Left renal pelvis (tissue), 4 donors: Measurements from ENCODE around the gene FBXW7. TPM values are rescaled to one million over a fixed set of nuclear protein-coding genes. Genes with fewer than 3 reads are reported as not detected.
"Not testable (repeated sequence)": the region's sequence is repeated elsewhere in the genome, so short reads cannot be mapped to it uniquely, and the experiment has no call there.

Experiments
- DNase-seq, 4 donors: peaks; one replicate each; pipeline ENCODE4 v3.0.0-alpha.2; 2013; ENCODE audit warnings: low read depth in 4 of 4, low spot score in 3 of 4
- polyA plus RNA-seq, 4 donors: library from polyadenylated mRNA; unstranded; fragments of 120-200 nt; gene quantifications; one replicate each; pipeline ENCODE4 v1.2.1, GENCODE V29; 2013; ENCODE audit not compliant: insufficient read length in 4 of 4

Gene FBXW7
- polyA plus RNA-seq, 4 donors, result 28.0 to 35.1 (median 32.0) TPM

DNA sequence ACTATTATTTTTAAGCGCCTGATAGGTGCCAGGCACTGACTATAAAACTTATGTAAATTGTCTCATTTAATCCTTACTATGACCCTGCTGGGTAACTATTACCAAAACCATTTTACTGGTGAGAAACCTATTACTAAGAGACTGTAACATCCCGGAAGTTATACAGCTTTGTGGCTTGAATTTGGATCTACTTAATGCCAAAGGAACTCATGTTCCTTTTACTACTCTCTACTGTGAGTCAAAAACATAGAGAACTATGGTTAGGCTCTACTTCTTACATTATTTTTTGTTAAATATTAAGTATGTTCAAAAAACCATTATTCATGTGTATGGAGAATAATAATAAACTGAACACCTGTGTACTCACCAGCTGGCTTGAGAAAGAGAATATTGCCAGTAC is 14.8 kb upstream of the FBXW7 start:
- not testable (repeated sequence) for DNase-seq

DNA sequence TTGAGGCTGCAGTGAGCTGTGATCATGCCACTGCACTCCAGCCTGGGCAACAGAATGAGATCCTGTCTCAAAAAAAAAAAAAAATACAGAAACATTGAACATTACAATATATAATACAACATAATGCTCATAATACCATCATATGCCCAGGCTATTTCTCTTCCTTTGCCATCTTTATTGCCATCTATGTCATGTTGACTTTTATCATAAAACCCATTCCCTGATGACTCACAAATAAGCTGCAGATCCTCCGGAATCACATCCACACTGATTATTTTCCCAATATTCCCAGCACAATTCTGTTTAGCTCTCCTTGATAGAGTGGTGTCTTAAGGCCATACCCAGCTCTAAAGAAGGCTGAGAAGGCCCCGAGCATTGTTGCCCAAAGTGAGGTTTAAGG is 9.2 kb upstream of the FBXW7 start:
- DNase-seq, result no peak

DNA sequence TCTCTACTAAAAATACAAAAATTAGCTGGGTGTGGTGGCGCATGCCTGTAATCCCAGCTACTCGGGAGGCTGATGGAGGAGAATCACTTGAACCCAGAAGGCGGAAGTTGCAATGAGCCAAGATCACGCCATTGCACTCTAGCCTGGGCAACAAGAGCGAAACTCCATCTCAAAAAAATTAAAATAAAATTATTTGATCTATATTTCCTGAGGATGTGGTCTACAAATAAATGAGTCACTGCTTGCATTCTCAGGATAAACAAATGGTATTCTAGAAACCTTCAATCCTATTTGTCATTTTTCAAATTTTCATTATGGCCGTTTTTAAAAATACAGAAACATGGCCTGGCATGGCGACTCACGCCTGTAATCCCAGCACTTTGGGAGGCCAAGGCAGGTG is 8.6 kb upstream of the FBXW7 start:
- DNase-seq, result not testable (repeated sequence)

- DNase-seq, result no peak
Observed at GRCh38 chr4:152540941-152541340, 5.0 kb upstream of the FBXW7 start.

DNA sequence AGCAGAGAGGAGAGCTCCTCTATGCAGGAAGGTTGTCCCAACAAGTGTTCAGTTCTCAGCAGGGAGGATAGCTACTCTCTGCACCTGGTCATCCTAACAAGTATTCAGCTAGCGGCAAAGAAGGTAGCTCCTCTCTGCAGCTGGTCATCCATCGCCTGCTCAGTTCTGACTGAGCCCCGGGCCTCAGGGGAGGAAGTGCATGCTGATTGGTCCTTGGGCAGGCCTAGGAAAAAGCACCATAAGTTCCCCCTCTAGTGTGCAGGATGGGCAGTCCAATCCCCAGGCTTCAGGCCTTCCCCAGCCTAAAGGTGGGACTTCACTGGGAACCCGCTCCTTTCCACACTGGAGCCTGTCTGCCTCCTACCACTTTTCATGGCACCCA is 4.4 kb upstream of the FBXW7 start:
- DNase-seq, result no peak

DNA sequence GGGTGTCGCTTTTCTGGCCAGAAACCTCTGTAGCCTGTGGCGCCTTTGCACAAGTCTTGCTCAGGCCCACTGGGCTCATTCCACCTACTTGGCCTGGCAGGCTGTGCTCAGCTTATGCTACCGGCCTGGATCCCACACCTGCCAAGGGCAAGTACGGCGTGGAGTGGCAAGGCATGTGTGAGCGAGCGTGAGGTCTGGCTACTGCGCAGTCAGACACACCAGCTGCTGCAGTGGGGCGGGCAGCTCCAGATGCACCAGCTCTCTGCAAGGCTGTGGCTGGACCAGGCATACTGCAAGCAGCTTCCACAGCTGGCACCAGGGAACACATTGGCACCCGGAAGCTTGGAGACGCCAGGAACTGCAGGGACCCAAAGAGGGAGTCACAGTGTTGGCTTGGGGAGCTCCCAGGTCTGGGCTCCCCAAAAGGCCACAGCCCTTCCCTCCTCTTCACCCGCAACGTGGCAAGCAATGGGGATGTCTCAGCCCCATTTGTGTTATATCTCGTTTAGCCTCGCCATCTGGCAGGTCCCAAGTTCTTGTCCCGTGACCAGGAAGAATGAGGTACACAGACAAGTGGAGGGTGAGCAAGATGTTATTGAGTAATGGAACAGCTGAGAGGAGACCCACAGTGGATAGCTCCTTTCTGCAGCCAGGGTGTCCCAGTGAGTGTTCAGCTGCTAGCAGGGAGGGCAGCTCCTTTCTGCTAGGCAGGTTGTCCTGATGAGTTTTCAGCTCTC is 3.8 kb upstream of the FBXW7 start:
- no peak for DNase-seq

DNA sequence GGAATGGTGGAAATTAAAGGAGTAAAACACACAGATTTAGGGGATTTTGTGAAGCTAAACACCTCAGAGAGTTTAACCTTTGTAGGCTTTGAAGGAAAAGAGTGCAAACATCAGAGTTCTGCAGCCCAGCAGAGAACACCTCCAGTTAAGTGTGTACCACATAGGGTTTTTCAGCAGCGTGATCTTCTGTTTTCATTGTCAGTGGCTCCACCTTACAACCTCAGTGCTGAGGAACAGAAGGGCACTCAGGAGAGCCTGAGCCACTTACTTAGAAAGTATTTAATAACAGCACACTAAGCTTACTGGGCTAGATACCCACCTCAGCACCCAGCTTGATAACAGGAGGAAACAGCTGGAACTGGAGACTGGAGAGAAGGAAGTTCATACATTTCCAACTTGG is 2.0 kb upstream of the FBXW7 start:
- no peak for DNase-seq

GRCh38 chr4:152536545-152537182 is 772 bp upstream of the FBXW7 start:
- DNase-seq, result no peak

- no peak for DNase-seq
Observed at GRCh38 chr4:152535360-152535902, 461 bp downstream of the FBXW7 start.

- no peak for DNase-seq
Observed at GRCh38 chr4:152534541-152535359, 1.1 kb downstream of the FBXW7 start.

DNA sequence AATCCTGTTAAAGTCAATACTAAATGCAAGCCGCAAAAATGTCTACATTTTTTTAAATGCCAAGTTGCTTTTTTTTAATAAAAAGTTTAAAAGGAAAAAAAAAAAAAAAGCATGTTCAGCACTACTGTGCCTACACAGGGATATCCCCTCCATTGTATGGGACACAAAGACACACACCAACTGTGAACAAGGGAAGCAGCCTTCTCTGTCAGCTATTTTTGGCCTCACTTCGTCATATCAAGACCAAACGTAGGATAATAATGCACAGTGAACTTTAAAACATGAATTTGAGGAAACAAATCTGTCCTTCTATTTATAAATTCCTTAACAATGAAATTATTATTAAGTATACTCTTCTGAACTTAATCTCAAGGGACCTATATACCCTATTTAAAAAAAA is 4.4 kb downstream of the FBXW7 start:
- DNase-seq, result no peak

GRCh38 chr4:152530600-152530999 is 5.3 kb downstream of the FBXW7 start:
- DNase-seq, result no peak

GRCh38 chr4:152529880-152530279 is 6.0 kb downstream of the FBXW7 start:
- DNase-seq, result no peak

GRCh38 chr4:152528060-152528459 is 7.8 kb downstream of the FBXW7 start:
- no peak for DNase-seq

DNA sequence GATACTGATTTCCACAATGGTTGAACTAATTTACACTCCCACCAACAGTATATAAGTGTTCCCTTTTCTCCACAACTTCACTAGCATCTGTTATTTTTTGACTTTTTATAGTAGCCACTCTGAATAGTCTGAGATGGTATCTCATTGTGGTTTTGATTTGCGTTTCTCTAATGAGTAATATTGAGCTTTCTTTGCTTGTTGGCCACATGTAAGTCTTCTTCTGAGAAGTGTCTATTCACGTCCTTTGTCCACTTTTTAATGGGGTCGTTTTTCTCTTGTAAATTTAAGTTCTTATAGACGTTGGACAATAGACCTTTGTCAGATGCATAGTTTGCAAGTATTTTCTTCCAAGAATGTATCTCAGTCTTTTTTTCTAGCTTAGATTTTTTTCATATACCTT is 10.0 kb downstream of the FBXW7 start:
- DNase-seq, result no peak

- no peak for DNase-seq
Observed at GRCh38 chr4:152524427-152524826, 11.5 kb downstream of the FBXW7 start.

DNA sequence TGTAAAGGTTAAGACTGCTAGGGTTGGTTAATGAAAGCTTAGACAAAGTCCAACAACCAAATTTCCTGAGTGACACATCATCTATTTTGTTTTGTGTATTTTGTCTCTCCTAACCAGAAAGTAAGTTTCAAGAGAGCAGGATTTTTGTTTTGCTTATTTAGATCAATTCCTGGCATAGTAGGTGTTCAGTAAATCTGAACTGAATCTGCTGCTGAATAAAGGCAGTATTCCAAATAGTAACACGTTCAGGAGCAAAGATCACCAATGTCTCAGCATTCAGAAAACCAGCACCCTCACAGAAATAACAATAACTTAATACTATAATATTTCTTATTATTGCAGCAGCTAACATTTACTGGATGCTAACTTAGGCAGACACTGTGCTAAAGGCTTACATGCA is 12.2 kb downstream of the FBXW7 start:
- DNase-seq, result no peak

- no peak for DNase-seq
Observed at GRCh38 chr4:152522754-152523153, 13.1 kb downstream of the FBXW7 start.

DNA sequence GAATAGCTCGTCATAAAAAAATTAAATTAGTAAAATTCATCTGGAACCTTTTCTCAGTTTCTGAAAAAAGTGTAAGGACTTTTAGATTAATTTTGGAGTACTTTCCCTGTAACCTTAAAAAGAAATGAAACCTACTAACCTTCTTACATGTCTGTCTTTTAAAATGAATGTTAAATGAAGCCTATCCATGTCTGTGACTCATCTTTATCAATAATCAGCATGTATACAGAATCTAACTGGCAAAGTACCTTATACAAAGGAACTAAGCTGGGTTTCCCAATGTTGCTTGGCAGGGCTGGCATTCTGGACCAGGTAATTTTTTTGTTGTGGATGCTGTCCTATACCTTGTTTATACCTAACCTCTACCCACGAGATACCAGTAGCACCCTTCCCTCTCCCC is 13.6 kb downstream of the FBXW7 start:
- DNase-seq, result no peak

DNA sequence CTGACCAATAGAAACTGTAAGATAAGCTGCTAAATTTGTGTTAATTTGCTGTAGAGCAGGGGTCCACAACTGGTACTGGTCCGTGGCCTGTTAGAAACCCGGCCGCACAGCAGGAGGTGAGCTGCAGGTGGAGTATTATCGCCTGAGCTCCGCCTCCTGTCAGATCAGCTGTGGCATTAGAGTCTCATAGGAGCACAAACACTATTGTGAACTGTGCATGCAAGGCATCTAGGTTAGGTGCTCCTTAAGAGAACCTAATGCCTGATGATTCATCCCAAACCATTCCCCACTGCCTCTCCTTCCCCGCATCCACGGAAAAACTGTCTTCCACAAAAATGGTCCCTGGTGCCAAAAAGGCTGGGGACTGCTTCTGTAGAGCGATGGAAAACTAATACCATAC is 19.7 kb downstream of the FBXW7 start:
- no peak for DNase-seq

DNA sequence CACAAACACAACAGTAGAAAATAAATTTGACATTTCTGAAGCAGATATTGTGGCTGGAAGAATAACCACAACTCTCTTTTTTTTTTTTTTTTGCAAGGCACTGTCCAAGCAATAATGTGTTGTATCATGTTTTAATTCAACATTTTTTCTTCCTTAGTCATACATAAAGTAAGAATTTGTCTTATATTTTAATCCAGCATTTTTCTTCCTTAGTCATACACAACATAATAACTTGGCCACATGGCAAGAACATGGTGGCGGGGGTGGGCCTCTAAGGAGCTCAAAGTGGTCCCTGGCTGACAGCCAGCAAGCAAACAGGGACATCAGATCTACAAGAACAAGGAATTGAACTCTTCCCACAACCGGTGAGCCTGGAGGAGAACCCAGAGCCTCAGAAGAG is 20.2 kb downstream of the FBXW7 start:
- no peak for DNase-seq
